ENCODE measurements around the gene LRRC45. TPM values are rescaled to one million over a fixed set of nuclear protein-coding genes. Genes with fewer than 3 reads are reported as not detected.

The LRRC45 gene
- polyA plus RNA-seq, 3 donors: 7.3 to 10.2 (median 8.1) TPM

DNA sequence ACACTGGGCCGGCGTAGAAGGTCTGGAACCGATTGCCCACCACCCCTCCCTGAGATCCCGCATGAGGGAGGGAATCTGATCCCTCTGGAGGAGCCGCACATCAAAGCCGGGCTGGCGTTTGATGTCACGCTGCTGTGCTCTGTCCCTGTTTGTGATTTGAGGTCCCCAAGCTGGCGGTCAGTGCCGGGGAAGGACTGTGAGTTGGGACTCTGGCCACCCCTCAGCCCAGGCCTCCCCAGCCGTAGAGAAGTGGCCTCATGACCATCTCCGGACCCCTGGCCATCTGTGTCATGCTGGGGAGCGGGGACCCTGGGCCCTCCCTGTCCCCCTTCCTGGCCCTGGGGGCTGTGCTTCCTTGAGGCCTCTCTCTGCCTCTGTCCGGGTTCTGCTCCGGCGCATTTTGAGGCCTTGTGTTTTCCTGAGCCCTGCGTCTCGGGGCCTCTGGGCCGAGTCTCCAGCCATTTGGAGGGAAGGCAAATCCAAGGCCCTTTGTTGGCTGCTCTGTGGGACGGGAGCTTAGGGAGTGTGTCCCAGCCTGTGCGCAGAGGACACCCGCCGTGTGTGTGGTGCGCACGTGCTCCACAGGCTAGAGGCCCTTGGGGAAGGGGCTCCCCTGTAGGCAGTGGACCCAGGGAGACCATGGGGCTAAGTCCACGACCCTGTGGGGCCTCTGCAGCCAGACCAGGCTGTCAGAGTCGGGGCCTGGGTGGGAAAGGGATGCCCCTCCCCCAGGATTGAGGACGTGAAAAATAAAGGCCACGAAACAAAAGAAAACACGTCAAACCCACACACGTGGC lies 30.6 kb upstream of the LRRC45 start:
- WGBS, 3 donors: 70 to 85% (median 84%) methylated on average over 28 to 31 of the region's 31 CpGs
- H3K27ac ChIP-seq (ENCODE audit: low read depth, low read length): no peak overlapping the region

DNA sequence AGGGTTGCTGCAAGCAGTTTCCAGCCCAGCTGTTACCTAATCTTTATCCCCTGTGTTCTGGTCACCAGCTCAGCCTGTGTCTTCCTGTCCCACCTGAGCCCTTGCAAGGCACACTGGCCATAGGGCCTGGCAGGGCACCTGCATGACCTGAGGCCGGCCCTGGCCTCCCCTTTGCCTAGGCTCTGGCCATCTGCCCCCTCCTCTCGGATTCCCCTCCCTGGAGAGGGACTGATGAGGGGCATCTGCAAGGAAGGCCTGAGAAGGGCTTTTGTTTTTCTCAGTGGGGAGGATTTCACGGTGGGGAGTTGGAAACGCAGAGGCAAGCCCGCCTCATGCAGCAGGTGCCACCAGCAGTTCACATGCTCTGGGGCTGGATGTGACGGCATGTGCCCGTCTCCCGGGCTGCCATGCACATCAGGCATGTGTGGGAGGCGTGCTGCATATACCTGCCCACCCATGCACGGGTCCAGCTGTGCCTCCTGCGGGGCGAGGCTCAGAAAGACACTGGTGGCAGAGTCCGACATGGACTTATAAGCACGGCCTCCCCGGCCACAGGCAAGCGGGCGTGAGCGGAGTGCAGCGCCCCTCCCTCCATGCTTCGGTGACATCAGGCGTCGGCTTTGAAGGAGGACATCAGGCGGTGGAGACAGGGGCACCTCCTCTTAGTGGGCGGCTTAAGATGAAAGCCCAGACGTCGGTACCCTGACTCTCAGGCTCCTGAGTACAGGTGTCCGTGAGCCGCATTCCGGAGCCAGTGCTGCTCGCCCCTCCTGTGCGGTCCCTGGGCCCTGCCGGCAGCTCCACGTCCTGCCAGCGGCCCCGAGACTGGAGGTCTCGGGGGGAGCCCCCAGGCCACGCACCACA lies 29.1 kb upstream of the LRRC45 start:
- H3K27ac ChIP-seq (ENCODE audit: low read depth, low read length): no peak overlapping the region

GRCh38 chr17:81994593-81995462 lies 28.3 kb upstream of the LRRC45 start:
- H3K27ac ChIP-seq (ENCODE audit: low read depth, low read length): no peak overlapping the region
- WGBS, 3 donors: 87 to 93% (median 89%) methylated on average over 38 to 39 of the region's 39 CpGs

More for the DNA sequence above, 29.1 kb upstream of the LRRC45 start:
- 94 to 96% (median 95%) methylated on average over 37 of the region's 37 CpGs for WGBS, 3 donors

- no peak overlapping the region for H3K27ac ChIP-seq (ENCODE audit: low read depth, low read length)
- 94 to 98% (median 97%) methylated on average over 28 to 29 of the region's 29 CpGs for WGBS, 3 donors
Measured at GRCh38 chr17:81995463-81996231, 27.5 kb upstream of the LRRC45 start.

GRCh38 chr17:81996232-81996756 lies 26.8 kb upstream of the LRRC45 start:
- no peak overlapping the region for H3K27ac ChIP-seq (ENCODE audit: low read depth, low read length)
- 91% methylated on average over 28 of the region's 28 CpGs for WGBS, 3 donors

DNA sequence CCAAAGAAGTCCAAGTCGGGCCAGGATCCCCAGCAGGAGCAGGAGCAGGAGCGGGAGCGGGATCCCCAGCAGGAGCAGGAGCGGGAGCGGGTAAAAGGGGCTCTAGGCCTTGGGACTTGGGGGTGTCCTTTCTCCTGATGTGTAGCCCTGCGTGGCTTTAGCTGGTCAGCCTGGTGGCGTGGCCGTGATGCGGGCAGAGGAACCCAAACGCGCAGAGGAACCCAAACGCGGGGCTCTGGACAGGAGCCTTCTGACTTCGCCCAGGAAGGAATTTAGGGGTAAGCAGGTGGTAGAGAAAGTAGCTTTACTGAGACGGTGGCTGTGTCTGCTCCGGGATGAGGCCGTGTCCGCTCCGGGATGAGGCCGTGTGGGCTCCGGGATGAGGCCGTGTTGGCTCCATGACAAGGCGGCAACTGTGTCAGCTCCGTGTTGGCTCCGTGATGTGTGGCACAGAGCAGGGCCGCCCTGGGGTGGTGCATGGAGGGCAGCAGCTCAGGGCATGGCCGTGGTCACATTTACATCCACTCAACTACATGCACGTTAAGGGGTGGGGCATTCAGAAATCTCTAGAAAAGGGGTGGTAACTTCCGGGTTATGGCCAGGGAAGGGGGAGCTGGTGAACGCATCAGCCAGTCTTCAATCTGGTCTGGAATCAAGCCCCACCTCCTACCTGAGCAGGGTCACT lies 26.2 kb upstream of the LRRC45 start:
- WGBS, 3 donors: 94 to 96% (median 95%) methylated on average over 30 of the region's 30 CpGs
- H3K27ac ChIP-seq (ENCODE audit: low read depth, low read length): no peak overlapping the region

DNA sequence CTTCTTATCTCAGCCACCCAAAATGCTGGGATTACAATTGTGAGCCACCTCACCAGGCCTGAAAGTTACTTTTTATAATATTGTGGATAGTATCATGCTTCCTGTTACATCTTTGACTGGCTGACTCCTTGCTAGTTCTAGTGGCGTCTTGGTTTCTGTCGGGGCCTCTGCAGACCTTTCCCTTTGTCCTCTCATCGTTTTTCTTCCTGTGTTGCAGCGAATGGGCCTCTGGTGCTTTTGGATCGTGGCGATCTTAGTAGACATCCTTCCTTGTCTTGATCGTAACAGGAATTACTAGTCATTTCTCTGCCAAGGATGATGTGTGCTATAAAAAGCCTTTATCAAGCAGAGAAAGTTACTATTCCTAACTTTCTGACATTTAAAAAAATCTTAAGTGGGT lies 24.9 kb upstream of the LRRC45 start:
- no peak overlapping the region for H3K27ac ChIP-seq (ENCODE audit: low read depth, low read length)
- WGBS, 3 donors: 78 to 90% (median 82%) methylated on average over 7 of the region's 7 CpGs

DNA sequence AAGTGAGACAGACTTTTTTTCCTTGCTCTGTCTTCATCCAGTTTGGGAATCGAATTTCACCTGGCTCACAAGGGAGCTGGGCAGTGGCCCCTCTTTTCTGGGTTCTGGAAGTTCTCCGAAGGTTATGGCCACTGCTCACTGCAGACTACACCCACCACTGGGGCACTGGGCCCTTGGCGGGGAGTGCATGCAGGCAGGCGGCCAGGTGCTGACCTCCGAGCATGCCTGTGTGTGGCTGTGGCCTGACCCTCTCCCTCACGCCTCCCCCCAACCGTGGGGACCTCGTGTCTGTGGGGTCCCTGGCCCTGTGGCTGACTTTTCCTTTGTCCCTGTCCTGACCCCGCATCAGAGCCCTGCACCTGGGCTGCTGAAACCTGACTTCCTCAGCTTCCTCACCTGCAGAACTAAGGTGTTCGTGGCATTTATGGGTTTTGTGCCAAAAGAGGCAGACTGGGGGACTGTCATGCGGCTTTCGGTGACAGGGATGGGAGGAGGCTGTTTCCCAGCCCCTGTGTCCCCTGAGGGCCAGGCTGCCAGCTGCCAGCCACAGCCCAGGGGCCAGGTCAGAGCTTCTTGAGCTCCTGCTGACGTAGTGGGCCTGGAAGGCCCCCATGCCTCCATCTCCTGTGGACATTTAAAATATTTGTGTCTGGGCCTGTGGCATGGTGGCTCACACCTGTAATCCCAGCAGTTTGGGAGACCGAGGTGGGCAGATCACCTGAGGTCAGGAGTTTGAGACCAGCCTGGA lies 24.2 kb upstream of the LRRC45 start:
- 90 to 91% (median 90%) methylated on average over 14 of the region's 14 CpGs for WGBS, 3 donors
- H3K27ac ChIP-seq (ENCODE audit: low read depth, low read length): no peak overlapping the region

DNA sequence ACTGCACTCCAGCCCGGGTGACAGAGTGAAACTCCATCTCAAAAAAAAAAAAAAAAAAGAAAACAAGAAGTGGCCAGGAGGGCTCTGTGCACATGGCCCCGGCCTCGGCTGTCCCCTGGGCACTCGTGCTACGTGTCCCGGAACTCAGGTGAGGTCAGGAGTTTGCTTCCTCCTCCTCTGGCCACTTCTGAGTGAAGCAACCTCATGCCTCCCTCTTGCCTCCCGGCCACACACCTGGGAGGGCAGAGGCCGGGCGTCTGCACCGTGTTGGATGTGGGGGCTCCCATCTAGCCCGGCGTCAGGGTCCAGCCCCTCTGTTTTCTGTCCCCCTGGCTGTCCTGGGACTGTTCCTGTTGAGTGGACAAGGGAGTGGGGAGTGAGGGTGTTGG lies 23.5 kb upstream of the LRRC45 start:
- no peak overlapping the region for H3K27ac ChIP-seq (ENCODE audit: low read depth, low read length)
- WGBS, 3 donors: 90 to 95% (median 91%) methylated on average over 11 to 12 of the region's 12 CpGs

DNA sequence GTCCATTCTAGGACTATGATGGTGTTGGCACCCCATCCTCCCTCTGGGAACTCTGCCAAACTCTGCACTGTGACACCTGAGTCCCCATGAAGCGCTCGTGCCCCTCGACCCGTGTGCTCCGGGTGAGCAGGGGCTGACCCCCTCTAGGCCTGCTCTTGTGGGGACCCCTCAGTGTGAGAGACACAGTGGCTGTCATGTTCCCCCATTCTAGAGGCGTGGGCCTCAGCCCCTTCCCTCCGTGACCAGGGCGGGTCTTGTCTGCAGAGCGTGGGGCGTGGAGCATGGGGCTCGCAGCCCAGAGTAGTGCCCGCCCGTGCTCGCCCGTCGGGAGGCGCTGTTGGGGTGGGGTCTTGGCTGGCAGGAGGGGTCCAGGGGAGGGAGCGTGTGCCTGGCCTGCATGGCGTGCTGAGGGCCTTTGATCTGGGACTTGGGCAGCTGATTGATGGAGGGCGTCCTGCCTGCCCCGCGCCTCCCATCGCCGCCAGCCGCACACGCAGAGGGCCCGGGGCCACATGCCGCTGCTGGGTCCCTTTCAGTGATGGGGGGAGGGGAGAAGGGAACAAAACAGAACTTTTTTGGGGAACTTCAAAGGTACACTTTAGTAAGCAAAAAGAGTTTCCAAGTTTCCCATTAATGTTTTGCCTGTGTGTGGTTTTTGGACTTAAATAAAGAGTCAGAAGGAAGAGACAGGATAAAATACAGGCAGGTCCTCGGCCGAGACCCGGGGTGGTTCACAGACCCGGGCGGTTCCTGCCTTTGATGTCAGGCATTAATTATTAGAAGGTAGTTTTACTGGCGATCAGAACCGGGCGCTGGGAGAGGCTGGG lies 22.9 kb upstream of the LRRC45 start:
- no peak overlapping the region for H3K27ac ChIP-seq (ENCODE audit: low read depth, low read length)
- 77 to 84% (median 83%) methylated on average over 36 of the region's 36 CpGs for WGBS, 3 donors

- 75 to 91% (median 85%) methylated on average over 30 to 32 of the region's 32 CpGs for WGBS, 3 donors
- no peak overlapping the region for H3K27ac ChIP-seq (ENCODE audit: low read depth, low read length)
Measured at GRCh38 chr17:82000803-82001570, 22.1 kb upstream of the LRRC45 start.

DNA sequence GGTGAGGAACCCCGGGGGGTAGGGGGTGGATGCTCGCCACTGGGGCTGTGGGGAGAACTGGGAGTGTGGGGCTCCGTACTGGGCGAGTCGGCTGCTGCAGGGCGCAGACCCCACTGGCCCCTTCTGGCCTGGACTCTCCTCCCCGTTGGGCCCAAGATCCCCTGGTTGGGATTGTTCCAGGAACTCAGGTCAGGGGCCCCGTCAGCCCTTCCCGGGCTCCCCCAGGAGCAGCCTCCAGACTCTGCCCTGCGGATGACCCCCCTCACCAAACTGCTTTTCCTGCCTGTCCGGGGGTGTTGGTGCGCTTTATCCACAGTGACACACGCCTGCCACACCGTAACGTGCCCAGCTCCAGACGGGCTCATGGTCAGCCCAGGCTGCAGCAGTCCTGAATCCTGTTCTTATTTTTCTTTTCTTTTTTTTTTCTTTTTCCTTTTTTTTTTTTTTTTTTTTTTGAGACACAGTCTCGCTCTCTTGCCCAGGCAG lies 21.5 kb upstream of the LRRC45 start:
- 86 to 92% (median 87%) methylated on average over 16 to 17 of the region's 17 CpGs for WGBS, 3 donors
- H3K27ac ChIP-seq (ENCODE audit: low read depth, low read length): no peak overlapping the region

DNA sequence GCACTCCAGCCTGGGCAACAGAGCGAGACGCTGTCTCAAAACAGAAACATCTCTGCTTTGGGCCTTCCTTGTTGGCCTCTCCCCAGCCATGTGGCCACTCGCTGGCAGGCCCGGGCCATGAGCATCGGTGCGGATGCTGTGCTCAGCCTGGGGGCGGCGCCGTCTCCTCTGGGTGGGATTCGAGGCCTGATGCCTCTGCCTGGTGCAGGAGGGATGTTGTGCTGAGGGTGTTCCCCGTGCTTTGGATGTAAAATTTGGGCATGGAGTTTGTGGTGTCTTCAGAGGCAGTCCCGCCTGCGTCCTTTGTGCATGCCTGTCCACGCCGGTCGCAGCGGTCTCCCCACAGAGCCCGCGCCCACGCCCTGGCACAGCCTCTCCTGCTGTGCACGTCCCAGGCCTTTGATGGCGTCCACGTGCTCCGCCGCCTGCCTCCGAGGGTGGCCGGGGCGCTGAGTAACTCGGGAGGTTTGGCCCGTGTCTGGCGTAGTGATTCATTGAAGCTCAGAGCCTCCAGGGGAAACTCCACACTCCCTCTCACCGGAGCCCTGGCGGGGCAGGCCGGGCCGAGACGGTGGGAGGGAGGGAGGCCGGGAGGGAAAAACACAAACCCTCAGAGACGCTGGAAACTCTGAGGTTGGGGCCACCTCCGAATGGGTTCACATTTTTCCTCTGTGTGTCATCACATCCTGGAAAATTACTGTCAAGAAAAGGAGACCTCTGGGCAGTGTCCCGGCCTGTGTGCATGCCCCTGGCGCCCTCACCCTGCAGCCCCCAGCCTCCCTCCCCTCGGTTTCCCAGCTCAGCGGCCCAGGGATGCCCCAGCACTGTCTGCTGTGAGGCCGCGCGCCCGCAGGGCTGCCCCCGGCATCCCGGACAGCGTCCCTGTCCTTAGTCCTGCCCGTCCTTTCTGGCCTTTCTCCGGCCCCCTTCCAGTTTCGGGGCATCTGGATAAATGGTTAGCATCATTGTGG lies 19.4 kb upstream of the LRRC45 start:
- no peak overlapping the region for H3K27ac ChIP-seq (ENCODE audit: low read depth, low read length)
- 56 to 80% (median 65%) methylated on average over 53 of the region's 53 CpGs for WGBS, 3 donors
